Suprapubic skin (tissue), 3 donors: ENCODE results near the gene ANK3.

Source experiments
- POLR2A ChIP-seq, 2 donors: fragments of 450-650 bp; IDR thresholded peaks; one replicate each; pipeline ENCODE4 v1.6.1; 2017; ENCODE audit warnings: antibody characterized with exemption in 2 of 2, mild to moderate bottlenecking in 2 of 2, moderate library complexity in 2 of 2
- TF ChIP-seq, protein P1 (sequence below), 2 donors: fragments of 200-600 bp in 1 of 2; fragments of 450-650 bp in 1 of 2; sonication (generic) in 1 of 2; IDR thresholded peaks; one replicate each; pipeline ENCODE4 v1.5.1; 2016 to 2019; ENCODE audit warnings: antibody characterized with exemption in 2 of 2, mild to moderate bottlenecking in 1 of 2, moderate library complexity in 1 of 2

GRCh38 chr10:60353519-60354258 lies 36.0 kb downstream of the ANK3 start:
- TF ChIP-seq, protein P1, sequence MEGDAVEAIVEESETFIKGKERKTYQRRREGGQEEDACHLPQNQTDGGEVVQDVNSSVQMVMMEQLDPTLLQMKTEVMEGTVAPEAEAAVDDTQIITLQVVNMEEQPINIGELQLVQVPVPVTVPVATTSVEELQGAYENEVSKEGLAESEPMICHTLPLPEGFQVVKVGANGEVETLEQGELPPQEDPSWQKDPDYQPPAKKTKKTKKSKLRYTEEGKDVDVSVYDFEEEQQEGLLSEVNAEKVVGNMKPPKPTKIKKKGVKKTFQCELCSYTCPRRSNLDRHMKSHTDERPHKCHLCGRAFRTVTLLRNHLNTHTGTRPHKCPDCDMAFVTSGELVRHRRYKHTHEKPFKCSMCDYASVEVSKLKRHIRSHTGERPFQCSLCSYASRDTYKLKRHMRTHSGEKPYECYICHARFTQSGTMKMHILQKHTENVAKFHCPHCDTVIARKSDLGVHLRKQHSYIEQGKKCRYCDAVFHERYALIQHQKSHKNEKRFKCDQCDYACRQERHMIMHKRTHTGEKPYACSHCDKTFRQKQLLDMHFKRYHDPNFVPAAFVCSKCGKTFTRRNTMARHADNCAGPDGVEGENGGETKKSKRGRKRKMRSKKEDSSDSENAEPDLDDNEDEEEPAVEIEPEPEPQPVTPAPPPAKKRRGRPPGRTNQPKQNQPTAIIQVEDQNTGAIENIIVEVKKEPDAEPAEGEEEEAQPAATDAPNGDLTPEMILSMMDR (IDR thresholded peaks at IDR 0.05): no peak
- TF ChIP-seq POLR2A (IDR thresholded peaks at IDR 0.05): no peak
